Forelimb muscle (tissue), 1 donor: ENCODE results near the gene CYB5RL. TPM values are rescaled to one million over a fixed set of nuclear protein-coding genes. Genes with fewer than 3 reads are reported as not detected.
A peak's percentile ranks its signal among the peaks of the same experiment; 100 is the strongest.
"Not testable (repeated sequence)": the region's sequence is repeated elsewhere in the genome, so short reads cannot be mapped to it uniquely, and the experiment has no call there.

Experiments
- DNase-seq: peaks from one replicate; pipeline ENCODE4 v3.0.0-alpha.2; 2013; ENCODE audit warnings: low read depth
- polyA plus RNA-seq: library from polyadenylated mRNA; unstranded; fragments of 120-200 nt; gene quantifications from one replicate; pipeline ENCODE4 v1.2.1, GENCODE V29; 2013; ENCODE audit not compliant: insufficient read length

CYB5RL gene
- polyA plus RNA-seq, 1 donor, result 7.1 TPM

GRCh38 chr1:54225986-54226559, 26.2 kb upstream of the CYB5RL start:
- no peak for DNase-seq

DNA sequence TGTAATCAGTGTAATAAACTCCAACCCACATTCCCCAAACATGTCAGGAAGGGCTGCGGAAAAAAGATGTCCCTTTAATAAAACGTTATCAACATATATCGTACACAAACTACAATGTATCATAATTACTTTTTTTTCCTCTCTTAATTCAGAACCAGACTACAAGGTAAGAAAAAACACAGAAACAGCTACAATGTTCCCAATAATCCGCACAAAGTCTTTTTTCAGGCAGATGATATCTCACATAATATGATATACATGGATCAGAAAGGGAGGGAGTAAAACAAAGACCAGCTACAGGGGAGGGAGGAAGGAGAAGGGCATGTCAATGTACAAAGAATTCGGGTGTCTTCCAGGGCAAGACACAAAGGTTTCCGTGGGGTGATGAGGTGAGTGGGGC, 25.5 kb upstream of the CYB5RL start:
- no peak for DNase-seq

- DNase-seq, result no peak
Measured at GRCh38 chr1:54224233-54224632, 24.4 kb upstream of the CYB5RL start.

DNA sequence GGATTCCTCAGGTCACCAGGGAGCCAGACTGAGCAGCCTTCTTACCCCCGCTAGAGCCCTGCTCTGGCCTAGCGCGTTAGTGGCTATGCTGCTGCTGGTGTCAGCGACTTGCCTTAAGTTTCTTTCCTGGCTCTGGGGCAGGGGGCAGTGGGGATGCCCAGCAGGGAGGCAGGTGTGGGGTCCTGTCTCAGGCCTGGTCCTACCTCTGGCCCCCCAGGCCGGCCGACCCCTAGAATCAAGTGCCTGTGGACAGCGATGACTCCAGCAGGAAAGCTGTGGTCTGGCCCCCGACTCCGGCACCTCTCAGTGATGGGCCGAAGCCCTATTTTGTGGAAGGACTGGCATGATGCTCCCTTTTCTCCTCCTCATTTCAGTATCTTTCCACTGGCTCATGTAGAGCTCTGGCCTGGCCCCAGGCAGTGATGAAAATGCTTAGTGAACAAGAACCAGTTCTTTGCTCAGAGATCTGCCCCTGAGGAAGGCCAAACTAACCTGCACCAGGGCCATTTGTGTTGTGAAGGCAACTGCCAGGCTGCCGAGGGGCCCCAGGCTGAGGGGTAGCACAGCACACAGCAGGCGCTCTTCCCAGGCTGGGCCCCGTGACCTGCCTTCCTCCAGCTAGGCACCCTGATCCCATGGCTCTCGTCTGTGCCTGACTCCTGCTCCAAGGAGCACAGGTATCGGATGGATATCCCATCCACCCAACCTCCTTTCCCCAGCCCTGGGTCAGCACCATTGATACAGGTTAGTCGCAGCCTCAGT, 23.8 kb upstream of the CYB5RL start:
- DNase-seq, result no peak

- no peak for DNase-seq
Measured at GRCh38 chr1:54222711-54223110, 22.9 kb upstream of the CYB5RL start.

- no peak for DNase-seq
Measured at GRCh38 chr1:54221867-54222484, 22.1 kb upstream of the CYB5RL start.

DNA sequence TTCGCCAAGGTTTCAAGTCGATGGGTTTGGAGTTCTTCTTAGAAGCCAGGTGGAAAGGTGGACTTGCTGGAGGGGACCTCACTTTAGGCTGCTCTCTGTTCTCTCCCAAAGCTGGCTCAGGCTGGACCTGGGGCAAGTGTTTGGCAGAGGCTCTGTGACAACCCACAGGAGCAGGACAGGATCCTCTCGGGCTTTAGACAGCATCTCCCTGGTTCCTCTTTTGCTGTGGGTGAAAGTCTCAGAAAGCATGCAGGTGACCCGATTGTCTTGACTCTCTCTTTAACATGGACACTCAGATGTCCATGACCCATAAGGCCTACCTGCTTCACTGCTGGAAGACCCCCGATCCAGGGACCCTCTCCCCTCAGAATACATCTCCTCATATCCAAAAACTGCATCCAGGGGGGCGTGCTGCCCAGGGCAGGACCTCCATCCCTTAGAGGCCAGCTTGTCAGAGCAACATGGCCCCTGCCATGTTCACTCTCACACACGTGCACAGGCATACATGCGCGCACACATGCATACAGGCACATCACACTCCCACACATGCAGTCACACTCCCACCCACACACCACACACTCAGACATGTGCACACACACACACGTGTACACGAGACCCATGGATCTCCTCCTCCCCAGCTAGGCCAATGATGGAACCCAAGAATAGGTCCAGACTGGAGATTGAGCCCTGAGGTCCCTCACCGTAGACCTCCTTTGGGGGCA, 21.4 kb upstream of the CYB5RL start:
- no peak for DNase-seq

DNA sequence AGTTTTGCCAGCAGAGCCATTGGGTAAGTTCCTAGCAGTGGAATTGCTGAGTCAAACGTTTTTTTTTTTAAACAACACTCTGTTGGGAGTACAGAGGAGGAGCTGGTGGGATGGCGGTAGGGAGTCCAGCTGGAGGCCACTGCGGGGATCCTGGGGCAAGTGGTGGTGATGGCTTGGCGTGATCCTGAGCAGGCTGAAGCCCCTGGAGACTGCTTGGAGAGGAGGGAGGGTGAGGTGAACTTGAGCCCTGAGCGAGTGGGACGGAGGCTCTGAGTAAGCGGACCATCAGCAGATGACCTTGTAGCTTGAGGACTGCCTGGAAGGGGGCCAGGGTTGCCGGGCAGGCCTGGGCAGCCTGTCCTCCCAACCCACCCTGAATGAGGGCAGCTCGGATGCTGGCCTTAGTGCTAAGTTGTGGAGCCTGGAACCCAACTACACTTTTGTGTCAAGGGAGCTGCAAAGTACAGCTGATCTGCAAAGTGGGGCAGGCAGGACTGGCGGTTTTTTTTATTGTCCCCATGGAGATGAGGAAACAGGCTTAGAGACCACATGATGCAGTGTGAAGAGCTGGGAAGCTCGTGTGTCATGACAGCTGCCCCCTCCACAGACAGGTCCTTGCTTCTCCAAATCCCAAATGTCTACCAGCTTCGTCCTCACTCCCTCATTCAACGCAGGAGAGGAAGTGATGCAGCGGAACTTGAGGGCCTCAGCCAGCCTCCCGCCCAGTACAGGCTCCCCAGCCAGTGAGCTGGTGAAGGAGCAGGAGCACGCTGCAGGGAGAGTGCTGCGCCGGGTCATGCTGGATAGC, 20.4 kb upstream of the CYB5RL start:
- DNase-seq, result peak; percentile 31

- no peak for DNase-seq
Measured at GRCh38 chr1:54219688-54220003, 19.8 kb upstream of the CYB5RL start.

- no peak for DNase-seq
Measured at GRCh38 chr1:54218883-54219687, 19.3 kb upstream of the CYB5RL start.

DNA sequence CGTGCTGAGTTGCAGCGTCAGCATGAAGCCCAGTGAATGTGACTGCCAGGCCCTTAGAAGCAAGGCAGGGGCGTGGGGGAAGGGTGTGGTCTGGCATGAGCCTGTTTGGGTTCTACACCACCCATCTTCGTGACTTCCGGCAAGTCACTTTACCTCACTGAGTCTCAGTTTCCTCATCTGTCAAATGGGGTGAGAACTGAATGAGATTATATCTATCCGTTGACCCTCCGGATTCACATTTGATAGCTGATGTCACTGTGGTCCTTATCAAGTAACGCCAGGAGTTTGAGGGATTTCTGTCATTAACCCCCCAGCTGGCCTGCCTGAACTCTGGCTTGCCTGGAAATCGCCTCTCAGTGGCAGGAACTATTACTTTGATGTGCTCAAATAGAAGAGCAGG, 15.7 kb upstream of the CYB5RL start:
- DNase-seq, result no peak

DNA sequence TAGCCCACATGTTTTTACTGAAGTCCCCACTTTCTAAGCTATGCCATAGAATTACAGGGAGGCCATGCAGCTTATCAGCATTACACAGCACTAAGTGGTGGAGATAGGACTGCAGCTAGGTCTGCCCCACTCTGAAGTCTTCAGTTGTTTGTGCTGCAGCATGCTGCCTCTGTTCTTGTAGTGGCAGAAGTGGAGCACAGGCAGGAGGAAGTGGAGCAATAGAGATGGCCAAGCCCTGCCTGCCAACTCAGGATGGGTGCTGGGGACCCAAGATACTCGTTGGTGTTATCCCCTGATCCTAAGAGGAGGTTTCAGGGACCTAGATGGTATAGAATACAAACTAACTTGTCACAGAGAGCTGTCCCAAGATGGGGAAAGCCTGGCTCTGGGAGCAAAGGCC, 13.0 kb upstream of the CYB5RL start:
- DNase-seq, result no peak

DNA sequence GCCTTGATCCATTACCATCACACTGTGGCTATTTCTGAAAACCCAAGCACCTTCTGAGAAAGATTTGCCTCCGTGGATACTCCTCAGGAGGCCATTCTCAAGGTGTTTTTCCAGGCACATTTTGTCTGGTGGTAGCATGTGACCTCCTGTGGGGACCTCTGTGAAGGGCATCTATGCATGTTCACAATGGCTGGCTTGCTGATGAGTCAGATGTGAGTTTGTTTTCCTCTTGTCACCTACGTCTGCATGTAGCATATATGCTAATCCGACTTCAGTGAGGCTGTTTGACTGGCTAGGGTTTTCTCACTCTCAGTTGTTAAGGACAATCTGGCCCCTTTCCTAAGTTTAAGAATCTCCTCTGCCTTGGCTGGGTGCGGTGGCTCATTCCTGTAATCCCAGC, 8.1 kb upstream of the CYB5RL start:
- DNase-seq, result not testable (repeated sequence)

GRCh38 chr1:54207287-54207686, 7.5 kb upstream of the CYB5RL start:
- DNase-seq, result no peak

DNA sequence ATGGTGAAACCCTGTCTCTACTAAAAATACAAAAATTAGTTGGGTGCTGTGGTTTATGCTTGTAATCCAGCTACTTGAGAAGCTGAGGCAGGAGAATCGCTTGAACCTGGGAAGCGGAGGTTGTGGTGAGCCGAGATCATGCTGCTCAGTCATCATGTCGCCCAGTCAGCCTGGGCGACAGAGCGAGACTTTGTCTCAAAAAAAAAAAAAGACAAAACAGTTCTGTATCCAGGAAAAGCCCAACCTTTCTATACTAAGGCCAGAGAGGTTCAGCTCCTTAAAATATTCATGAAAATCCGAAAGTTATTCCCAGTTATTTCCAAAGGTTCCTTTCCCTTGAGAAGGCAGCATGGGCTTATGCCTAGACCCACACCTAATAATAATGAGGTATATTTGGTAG, 4.4 kb upstream of the CYB5RL start:
- no peak for DNase-seq

DNA sequence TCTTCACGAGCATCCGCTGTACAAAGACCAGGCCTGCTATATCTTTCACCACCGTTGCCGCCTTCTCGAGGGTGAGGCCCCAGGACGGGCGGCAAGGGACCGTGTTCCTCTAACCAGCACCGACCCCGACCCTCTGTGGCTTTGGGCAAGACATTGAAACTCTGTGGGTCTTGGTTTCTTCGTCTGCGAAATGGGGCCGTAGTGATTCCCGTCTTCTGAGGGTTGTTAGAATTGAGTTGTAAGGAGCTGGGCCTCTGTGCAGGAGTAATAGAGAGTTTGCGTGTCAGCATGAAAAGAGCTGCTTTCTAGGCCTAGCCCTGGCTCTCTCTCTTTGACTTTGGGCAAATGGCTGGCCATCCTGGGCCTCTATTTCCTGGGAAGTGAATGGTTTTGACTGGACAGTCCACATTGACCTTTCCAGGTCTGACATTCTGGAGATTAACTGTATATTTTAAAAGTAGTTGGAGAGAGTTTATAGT, 728 bp upstream of the CYB5RL start:
- no peak for DNase-seq

GRCh38 chr1:54199151-54199764, 572 bp downstream of the CYB5RL start:
- DNase-seq, result no peak

DNA sequence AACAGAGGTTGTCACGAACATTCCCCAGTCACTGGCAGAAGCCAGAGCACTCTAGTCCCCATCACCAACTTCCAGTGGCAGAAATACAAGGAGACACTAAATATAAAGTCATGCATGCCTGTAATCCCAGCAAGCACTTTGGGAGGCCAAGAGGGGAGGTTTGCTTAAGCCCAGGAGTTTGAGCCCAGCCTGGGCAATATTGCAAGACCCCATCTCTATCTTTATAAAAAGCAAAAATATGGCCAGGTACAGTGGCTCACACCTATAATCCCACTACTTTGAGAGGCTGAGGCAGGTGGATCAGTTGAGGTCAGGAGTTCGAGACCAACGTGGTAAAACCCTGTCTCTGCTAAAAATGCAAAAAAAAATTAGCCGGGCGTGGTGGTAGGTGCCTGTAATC, 6.4 kb downstream of the CYB5RL start:
- no peak for DNase-seq

DNA sequence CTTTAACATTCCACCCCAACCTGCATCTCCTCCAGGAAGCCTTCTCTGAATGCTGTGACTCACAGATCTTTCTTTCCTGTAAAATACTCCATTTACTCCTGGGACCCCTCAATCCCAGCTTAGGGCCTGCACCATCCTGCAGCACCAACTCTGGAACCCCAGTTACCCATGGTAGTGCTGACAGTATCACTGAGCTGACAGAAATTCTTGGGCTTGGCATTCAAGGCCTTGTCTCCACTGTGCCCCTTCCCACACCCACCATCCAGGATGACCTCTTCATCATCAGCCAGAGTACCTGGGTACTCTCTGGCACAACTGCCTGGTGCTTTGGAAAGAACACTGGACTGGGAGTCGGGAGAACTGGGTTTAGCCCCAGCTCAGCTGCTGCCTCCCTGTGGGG, 8.3 kb downstream of the CYB5RL start:
- DNase-seq, result no peak

DNA sequence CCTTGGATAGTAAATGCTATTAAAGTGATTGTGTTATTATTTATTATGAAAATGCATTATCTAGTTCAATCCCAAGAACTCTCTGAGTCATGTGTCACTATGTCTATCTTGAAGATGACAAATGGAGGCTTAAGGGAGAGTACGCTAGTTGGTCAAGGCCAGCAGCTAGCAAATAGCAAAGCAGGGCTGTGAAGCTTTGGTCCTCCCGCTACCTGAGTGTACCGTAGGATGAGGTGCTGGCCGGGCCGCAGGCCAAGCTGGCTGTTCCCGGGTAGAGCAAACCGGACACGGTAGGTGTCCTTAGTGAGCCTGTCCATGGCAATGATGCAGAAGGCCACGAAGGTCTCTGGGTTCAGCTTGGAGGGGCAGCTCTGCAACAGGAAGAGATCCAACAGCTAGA, 9.3 kb downstream of the CYB5RL start:
- DNase-seq, result no peak
